Osteoblast (primary cell): ENCODE measurements around the gene FCRL4. TPM values are rescaled to one million over a fixed set of nuclear protein-coding genes. Genes with fewer than 3 reads are reported as not detected.

Source experiments
- DNase-seq: peaks from one replicate; pipeline ENCODE4 v3.0.0; 2011; ENCODE audit warnings: low spot score, mixed read lengths; ENCODE audit not compliant: insufficient read length; ENCODE audit errors: missing footprints
- H2AFZ ChIP-seq: 2 replicates; pipeline ENCODE4 v1.6.0; 2011; ENCODE audit warnings: mild to moderate bottlenecking, low read length
- H3K27ac ChIP-seq: 2 replicates; pipeline ENCODE4 v1.5.1; 2011; ENCODE audit warnings: mild to moderate bottlenecking, low read depth, low read length, moderate library complexity
- H3K27me3 ChIP-seq: 2 replicates; pipeline ENCODE4 v1.6.0; 2012; ENCODE audit warnings: mild to moderate bottlenecking, control low read depth, inconsistent platforms, low read length, moderate library complexity; ENCODE audit not compliant: insufficient read depth
- H3K36me3 ChIP-seq: 2 replicates; pipeline ENCODE4 v1.5.1; 2011; ENCODE audit warnings: mild to moderate bottlenecking, low read length, control low read depth, moderate library complexity; ENCODE audit not compliant: insufficient read depth
- H3K4me1 ChIP-seq: 2 replicates; pipeline ENCODE4 v1.5.1; 2011; ENCODE audit warnings: mild to moderate bottlenecking, low read length, control low read depth, moderate library complexity; ENCODE audit not compliant: insufficient read depth
- H3K4me2 ChIP-seq: 2 replicates; pipeline ENCODE4 v1.6.0; 2011; ENCODE audit warnings: mild to moderate bottlenecking, low read length; ENCODE audit not compliant: insufficient read depth
- H3K4me3 ChIP-seq: fragments of 200-600 bp; sonication (generic); 3 replicates; pipeline ENCODE4 v1.5.1; 2012; ENCODE audit warnings: mild to moderate bottlenecking, low read length, inconsistent platforms; ENCODE audit not compliant: insufficient read depth
- H3K79me2 ChIP-seq: 2 replicates; pipeline ENCODE4 v1.6.0; 2012; ENCODE audit warnings: mild to moderate bottlenecking, low read length, control low read depth, inconsistent platforms; ENCODE audit not compliant: insufficient read depth
- H3K9me3 ChIP-seq: 2 replicates; pipeline ENCODE4 v1.5.1; 2011; ENCODE audit warnings: low read depth, low read length, control low read depth
- H4K20me1 ChIP-seq: 2 replicates; pipeline ENCODE4 v1.6.0; 2012; ENCODE audit warnings: mild to moderate bottlenecking, low read length, control low read depth; ENCODE audit not compliant: insufficient read depth
- total RNA-seq: library from RNA; depleted of rRNA; stranded (reverse); fragments of >200 nt; gene quantifications from 2 replicates; pipeline ENCODE4 v1.2.3, GENCODE V29; 2012
- TF ChIP-seq, protein P1 (sequence below): IDR thresholded peaks from 2 replicates; pipeline ENCODE4 v1.5.1; 2011; ENCODE audit warnings: mild to moderate bottlenecking, low read depth, low read length, moderate library complexity; ENCODE audit errors: extremely low read depth

FCRL4 gene
- total RNA-seq, result not detected in 2 replicates

- Histone ChIP-seq H3K4me1 (no peaks in the 10 kb centered on the region), H3K79me2 (no peaks in the 10 kb centered on the region), H3K36me3 (no peaks in the 10 kb centered on the region), H3K4me2 (no peak within 1 kb of the TSS), H3K4me3 (no peak within 1 kb of the TSS), H2AFZ (no peak within 1 kb of the TSS), H3K27me3 (no peaks in the 10 kb centered on the region), H4K20me1 (no peaks in the 10 kb centered on the region), H3K27ac (no peak within 1 kb of the TSS), H3K9me3 (no peaks in the 10 kb centered on the region)
- no peak for DNase-seq
- TF ChIP-seq, protein P1, sequence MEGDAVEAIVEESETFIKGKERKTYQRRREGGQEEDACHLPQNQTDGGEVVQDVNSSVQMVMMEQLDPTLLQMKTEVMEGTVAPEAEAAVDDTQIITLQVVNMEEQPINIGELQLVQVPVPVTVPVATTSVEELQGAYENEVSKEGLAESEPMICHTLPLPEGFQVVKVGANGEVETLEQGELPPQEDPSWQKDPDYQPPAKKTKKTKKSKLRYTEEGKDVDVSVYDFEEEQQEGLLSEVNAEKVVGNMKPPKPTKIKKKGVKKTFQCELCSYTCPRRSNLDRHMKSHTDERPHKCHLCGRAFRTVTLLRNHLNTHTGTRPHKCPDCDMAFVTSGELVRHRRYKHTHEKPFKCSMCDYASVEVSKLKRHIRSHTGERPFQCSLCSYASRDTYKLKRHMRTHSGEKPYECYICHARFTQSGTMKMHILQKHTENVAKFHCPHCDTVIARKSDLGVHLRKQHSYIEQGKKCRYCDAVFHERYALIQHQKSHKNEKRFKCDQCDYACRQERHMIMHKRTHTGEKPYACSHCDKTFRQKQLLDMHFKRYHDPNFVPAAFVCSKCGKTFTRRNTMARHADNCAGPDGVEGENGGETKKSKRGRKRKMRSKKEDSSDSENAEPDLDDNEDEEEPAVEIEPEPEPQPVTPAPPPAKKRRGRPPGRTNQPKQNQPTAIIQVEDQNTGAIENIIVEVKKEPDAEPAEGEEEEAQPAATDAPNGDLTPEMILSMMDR, result no peak
Measured at GRCh38 chr1:157597959-157598667, at the start of gene FCRL4. Gene FCRL4 (minus strand): TSS chr1:157598085. CDS start chr1:157597944, 141 bp downstream.

DNA sequence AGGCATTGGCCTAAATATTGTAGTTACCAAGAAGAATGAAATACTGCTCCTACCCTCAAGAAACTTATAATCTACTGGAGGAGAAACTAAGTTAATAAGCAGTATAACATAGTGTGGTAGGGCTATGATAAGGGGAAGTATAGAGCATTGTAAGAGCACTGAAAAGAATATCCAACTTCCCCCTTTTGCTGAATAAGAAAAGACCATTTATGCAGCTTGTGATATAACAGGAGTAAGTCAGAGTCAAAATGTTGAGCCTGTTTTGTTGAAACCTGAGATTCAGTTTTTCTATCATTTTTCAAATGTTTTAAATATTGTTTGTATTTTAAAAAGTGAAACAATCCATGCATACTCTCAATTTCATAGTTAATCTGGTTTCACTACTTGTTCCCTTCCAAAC, 48.3 kb upstream of the FCRL4 start:
- TF ChIP-seq, protein P1, result no peak
- H3K4me3 ChIP-seq, result no peak overlapping the region
- H3K27ac ChIP-seq, result no peak overlapping the region
- H3K4me1 ChIP-seq, result no peaks in the 10 kb centered on the region
- H3K79me2 ChIP-seq, result no peaks in the 10 kb centered on the region
- H3K4me2 ChIP-seq, result no peak overlapping the region
- no peak for DNase-seq
- H3K27me3 ChIP-seq, result no peaks in the 10 kb centered on the region
- no peaks in the 10 kb centered on the region for H4K20me1 ChIP-seq
- H3K36me3 ChIP-seq, result no peaks in the 10 kb centered on the region
- no peaks in the 10 kb centered on the region for H3K9me3 ChIP-seq
- no peak overlapping the region for H2AFZ ChIP-seq

- no peak for DNase-seq
- H3K4me1 ChIP-seq, result no peaks in the 10 kb centered on the region
- H2AFZ ChIP-seq, result no peak overlapping the region
- H3K4me3 ChIP-seq, result no peak overlapping the region
- H3K79me2 ChIP-seq, result no peaks in the 10 kb centered on the region
- TF ChIP-seq, protein P1, result no peak
- no peaks in the 10 kb centered on the region for H3K9me3 ChIP-seq
- no peaks in the 10 kb centered on the region for H3K27me3 ChIP-seq
- H3K36me3 ChIP-seq, result no peaks in the 10 kb centered on the region
- H4K20me1 ChIP-seq, result no peaks in the 10 kb centered on the region
- no peak overlapping the region for H3K4me2 ChIP-seq
- no peak overlapping the region for H3K27ac ChIP-seq
Measured at GRCh38 chr1:157641177-157641576, 43.3 kb upstream of the FCRL4 start.

DNA sequence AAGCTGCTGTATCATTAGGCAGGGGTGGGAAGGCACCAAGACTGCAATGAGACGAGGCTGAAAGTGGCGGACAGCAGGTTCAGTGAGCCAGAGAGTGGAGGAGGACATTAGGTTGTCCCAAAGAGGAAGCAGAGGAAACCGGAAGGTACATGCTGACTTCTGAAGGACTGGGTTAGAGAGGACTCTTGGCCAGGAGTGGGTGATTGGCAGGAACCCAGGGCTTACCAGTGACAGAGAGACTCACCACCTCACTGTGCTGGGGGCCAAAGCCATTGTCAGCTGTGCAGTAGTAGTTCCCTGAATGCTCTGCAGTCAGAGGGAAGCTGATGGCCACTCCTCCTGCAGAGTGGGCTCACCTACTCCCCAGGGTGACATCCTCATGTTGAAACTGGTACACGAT, 41.9 kb upstream of the FCRL4 start:
- no peaks in the 10 kb centered on the region for H3K9me3 ChIP-seq
- no peak overlapping the region for H2AFZ ChIP-seq
- no peak overlapping the region for H3K4me3 ChIP-seq
- no peaks in the 10 kb centered on the region for H4K20me1 ChIP-seq
- H3K4me1 ChIP-seq, result no peaks in the 10 kb centered on the region
- no peaks in the 10 kb centered on the region for H3K27me3 ChIP-seq
- H3K27ac ChIP-seq, result no peak overlapping the region
- H3K79me2 ChIP-seq, result no peaks in the 10 kb centered on the region
- H3K4me2 ChIP-seq, result no peak overlapping the region
- no peaks in the 10 kb centered on the region for H3K36me3 ChIP-seq
- TF ChIP-seq, protein P1, result no peak
- no peak for DNase-seq
